ENCODE measurements around the gene SETBP1. TPM values are rescaled to one million over a fixed set of nuclear protein-coding genes. Genes with fewer than 3 reads are reported as not detected.

Gene SETBP1
- total and polyA plus RNA-seq, 4 donors, result 23.1 to 39.8 (median 27.8) TPM

DNA sequence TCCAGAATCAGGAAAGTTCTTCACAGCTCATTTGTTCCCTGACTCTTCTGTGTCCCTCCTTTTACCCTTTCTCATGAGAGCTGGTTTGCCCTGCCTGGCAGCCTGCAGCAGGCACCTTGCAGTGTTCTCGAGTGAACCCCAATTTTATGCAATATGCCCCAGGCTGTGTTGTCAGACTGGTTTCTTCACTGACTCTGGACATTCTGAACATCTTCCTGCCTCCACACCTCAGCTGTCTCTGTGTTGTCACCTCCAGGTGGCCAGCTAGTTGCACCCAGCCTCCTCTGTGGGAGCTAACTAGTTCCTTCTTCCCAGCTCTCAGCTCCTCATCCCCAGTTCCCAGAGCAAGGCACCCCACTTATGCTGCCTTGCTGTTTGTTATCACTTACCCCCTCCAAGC lies 5.5 kb downstream of the SETBP1 start:
- Histone ChIP-seq H3K4me1 (ENCODE audit: control insufficient read depth, insufficient read depth, low read length) (peaks cover 24% of the 10 kb centered on the region), H3K9me3 (ENCODE audit: control insufficient read depth, insufficient read depth, low read length) (no peaks in the 10 kb centered on the region), H3K27ac (ENCODE audit: low read depth, low read length) (no peak overlapping the region), H3K4me3 (ENCODE audit: low read depth, low read length) (no peak overlapping the region), H3K36me3 (ENCODE audit: control insufficient read depth, insufficient read depth, low read length) (no peaks in the 10 kb centered on the region), H3K27me3 (ENCODE audit: control insufficient read depth, insufficient read depth, low read length) (no peaks in the 10 kb centered on the region)
- no peak for DNase-seq (ENCODE audit: low read depth in 4 of 6, low spot score in 6 of 6)
- 61% methylated on average over 1 of the region's 1 CpG for WGBS (ENCODE audit: insufficient coverage)

DNA sequence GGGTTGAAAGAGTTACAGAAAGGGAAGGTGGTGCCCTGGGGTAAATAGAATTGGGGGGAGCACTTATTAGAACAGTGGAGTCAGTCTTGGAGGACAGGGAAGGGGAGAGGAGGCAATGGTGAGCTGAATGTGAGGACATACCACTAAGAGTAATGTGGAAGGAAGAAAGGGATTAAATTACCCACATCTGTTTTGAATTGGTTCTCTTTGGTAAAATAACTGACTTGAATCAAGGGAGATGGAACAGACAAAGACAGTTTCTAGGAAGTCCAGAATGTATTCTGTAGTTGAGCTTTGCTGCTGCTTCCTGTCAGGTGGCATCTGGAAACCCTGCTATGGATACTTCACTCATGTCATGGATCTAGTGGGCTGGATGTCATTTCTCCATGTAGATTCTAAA lies 6.7 kb downstream of the SETBP1 start:
- H3K36me3 ChIP-seq (ENCODE audit: control insufficient read depth, insufficient read depth, low read length), result no peaks in the 10 kb centered on the region
- DNase-seq (ENCODE audit: low read depth in 4 of 6, low spot score in 6 of 6), result no peak
- peaks cover 20% of the 10 kb centered on the region for H3K4me1 ChIP-seq (ENCODE audit: control insufficient read depth, insufficient read depth, low read length)
- no peaks in the 10 kb centered on the region for H3K9me3 ChIP-seq (ENCODE audit: control insufficient read depth, insufficient read depth, low read length)
- H3K27me3 ChIP-seq (ENCODE audit: control insufficient read depth, insufficient read depth, low read length), result no peaks in the 10 kb centered on the region
- H3K4me3 ChIP-seq (ENCODE audit: low read depth, low read length), result no peak overlapping the region
- H3K27ac ChIP-seq (ENCODE audit: low read depth, low read length), result no peak overlapping the region

DNA sequence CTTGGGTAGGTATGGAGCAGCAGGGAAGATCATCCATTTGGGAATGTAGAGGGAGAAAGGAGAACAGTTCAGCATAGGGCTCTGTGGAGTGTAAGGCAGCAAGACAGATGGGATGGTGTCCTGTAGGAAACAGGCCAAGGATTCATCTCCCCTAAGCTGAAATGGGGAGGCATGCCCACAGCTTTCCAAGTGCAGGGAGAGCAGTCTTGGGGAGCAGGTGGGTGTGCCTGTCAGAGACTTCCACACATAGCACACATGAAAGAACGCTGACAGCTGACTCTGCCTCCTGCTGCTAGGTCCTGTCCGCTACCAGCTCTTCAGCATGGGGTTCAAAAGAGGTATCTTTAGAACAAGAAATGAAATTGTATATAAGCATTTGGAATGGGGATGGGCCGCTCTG lies 9.0 kb downstream of the SETBP1 start:
- Histone ChIP-seq H3K4me3 (ENCODE audit: low read depth, low read length) (no peak overlapping the region), H3K4me1 (ENCODE audit: control insufficient read depth, insufficient read depth, low read length) (peaks cover 12% of the 10 kb centered on the region), H3K36me3 (ENCODE audit: control insufficient read depth, insufficient read depth, low read length) (no peaks in the 10 kb centered on the region), H3K27me3 (ENCODE audit: control insufficient read depth, insufficient read depth, low read length) (no peaks in the 10 kb centered on the region), H3K9me3 (ENCODE audit: control insufficient read depth, insufficient read depth, low read length) (no peaks in the 10 kb centered on the region), H3K27ac (ENCODE audit: low read depth, low read length) (no peak overlapping the region)
- no peak for DNase-seq (ENCODE audit: low read depth in 4 of 6, low spot score in 6 of 6)
- WGBS (ENCODE audit: insufficient coverage), result 100% methylated on average over 1 of the region's 3 CpGs

DNA sequence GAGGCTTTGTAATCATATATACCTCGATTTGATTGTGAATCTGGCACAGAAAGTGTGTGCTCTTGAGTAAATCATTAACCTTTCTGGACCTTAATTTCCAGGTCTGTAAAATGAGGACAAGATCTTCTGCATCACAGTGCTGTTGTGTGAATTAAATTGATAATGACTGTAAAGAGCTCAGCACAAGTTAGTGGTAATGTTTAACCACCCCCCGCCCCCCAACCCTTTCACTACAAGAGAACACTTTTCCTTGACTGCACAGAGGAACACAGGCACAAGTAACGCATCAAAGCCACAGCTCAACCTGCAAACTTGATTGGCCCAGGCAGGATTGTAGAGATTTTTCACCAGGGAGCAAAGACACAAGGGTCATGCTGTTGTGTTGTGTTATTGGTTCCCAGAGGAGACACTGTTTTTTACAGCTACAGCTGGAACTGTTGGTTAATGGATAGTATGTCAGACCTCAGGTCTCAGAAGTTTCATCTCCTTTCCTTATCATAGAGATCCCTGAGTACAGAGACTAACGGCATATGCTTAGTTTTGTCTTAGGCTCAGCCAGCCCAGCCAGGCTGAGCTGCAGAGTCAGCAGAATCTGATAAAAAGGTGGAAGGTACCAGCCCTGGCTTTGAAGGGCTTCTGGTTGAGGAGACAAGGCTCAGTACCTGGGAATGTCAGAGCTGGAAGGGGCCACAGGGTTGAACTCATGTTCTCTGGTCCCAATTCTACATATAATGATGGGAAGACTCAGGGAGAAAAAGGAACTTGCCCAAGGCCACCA lies 10.6 kb downstream of the SETBP1 start:
- no peak for DNase-seq (ENCODE audit: low read depth in 4 of 6, low spot score in 6 of 6)
- peaks cover 10% of the 10 kb centered on the region for H3K4me1 ChIP-seq (ENCODE audit: control insufficient read depth, insufficient read depth, low read length)
- 71% methylated on average over 1 of the region's 4 CpGs for WGBS (ENCODE audit: insufficient coverage)
- H3K36me3 ChIP-seq (ENCODE audit: control insufficient read depth, insufficient read depth, low read length), result no peaks in the 10 kb centered on the region
- no peaks in the 10 kb centered on the region for H3K27me3 ChIP-seq (ENCODE audit: control insufficient read depth, insufficient read depth, low read length)
- no peak overlapping the region for H3K4me3 ChIP-seq (ENCODE audit: low read depth, low read length)
- H3K9me3 ChIP-seq (ENCODE audit: control insufficient read depth, insufficient read depth, low read length), result no peaks in the 10 kb centered on the region
- H3K27ac ChIP-seq (ENCODE audit: low read depth, low read length), result no peak overlapping the region

DNA sequence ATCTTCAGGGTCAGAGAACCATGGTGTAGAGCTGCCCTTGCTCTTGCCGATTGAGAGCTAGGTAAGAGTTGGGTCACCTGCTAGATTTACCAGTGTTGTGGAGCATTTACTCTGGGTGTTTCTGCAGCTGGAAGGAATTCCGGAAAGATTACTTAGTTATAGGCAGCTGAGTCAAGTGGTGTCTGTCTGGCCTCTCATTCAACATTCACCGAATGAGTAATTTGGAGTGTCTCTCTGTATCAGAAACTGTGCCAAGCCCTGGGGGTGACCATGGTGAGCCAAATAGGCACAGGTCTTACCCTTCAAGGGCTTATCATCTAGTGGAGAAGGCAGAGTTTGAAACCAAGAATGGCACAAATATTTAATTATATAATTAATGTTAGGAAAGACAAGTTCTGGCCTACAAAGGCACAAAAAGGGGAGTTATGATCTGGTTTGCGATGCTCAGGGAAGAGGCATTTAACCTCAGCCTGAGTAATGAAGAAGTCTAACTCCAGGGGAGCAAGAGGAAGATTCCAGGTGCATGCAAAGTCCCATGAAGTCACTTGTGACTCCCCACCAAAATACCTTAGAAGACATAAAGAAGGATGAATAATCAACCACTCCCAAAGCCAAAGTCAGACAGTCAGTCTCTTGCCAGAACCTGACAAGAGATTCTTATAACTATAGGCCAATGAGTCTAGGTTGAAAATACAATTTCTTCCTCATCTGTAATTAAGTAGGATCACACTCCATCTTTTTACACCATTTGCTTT lies 12.5 kb downstream of the SETBP1 start:
- H3K9me3 ChIP-seq (ENCODE audit: control insufficient read depth, insufficient read depth, low read length), result no peaks in the 10 kb centered on the region
- no peaks in the 10 kb centered on the region for H3K27me3 ChIP-seq (ENCODE audit: control insufficient read depth, insufficient read depth, low read length)
- H3K27ac ChIP-seq (ENCODE audit: low read depth, low read length), result no peak overlapping the region
- 90% methylated on average over 3 of the region's 4 CpGs for WGBS (ENCODE audit: insufficient coverage)
- no peaks in the 10 kb centered on the region for H3K36me3 ChIP-seq (ENCODE audit: control insufficient read depth, insufficient read depth, low read length)
- no peak overlapping the region for H3K4me3 ChIP-seq (ENCODE audit: low read depth, low read length)
- peaks cover 19% of the 10 kb centered on the region for H3K4me1 ChIP-seq (ENCODE audit: control insufficient read depth, insufficient read depth, low read length)
- DNase-seq (ENCODE audit: low read depth in 4 of 6, low spot score in 6 of 6), result no peak

DNA sequence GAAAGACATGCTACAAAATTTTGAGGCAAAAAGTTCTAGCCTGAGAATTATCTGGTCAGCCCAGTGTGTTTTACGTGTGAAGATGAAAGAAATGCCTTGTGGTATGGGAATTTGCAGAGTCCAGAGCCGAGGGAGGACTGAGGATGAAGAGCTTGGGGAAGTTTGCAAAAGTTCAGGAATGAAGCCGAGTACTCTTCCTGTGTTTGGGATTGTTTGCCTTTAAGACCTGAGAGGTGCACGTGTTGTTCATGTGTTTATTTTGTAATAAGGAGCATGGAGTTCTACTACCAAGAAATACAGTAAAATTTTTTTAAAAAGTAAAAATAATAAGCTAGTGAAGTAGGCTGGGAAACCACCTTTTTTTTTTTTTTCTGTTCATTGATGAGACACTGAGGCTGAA lies 14.8 kb downstream of the SETBP1 start:
- DNase-seq (ENCODE audit: low read depth in 4 of 6, low spot score in 6 of 6), result no peak
- WGBS (ENCODE audit: insufficient coverage), result 76% methylated on average over 2 of the region's 4 CpGs
- H3K4me1 ChIP-seq (ENCODE audit: control insufficient read depth, insufficient read depth, low read length), result peaks cover 16% of the 10 kb centered on the region
- no peaks in the 10 kb centered on the region for H3K9me3 ChIP-seq (ENCODE audit: control insufficient read depth, insufficient read depth, low read length)
- H3K4me3 ChIP-seq (ENCODE audit: low read depth, low read length), result no peak overlapping the region
- H3K27ac ChIP-seq (ENCODE audit: low read depth, low read length), result no peak overlapping the region
- H3K36me3 ChIP-seq (ENCODE audit: control insufficient read depth, insufficient read depth, low read length), result no peaks in the 10 kb centered on the region
- H3K27me3 ChIP-seq (ENCODE audit: control insufficient read depth, insufficient read depth, low read length), result no peaks in the 10 kb centered on the region

DNA sequence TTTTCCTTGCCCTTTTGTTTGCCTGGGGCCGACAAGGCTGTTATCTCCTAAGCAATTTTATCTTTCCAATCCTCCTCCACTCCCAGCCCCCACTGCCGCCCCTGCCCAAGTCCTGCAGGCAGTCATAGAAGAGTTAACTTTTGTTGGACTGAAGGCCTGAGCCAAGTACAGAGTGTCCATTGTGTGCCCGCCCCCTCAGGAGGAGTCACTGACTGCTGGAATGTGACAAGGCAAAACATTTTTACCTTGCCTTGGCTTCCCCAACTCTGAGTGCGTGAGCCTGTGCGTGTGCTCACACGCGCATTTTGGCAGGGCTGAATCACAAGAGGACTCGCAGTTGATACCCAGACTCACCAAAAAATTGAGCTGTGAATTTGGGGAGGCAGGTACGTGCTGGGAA lies 16.2 kb downstream of the SETBP1 start:
- H3K36me3 ChIP-seq (ENCODE audit: control insufficient read depth, insufficient read depth, low read length), result peaks cover 4% of the 10 kb centered on the region
- peaks cover 20% of the 10 kb centered on the region for H3K4me1 ChIP-seq (ENCODE audit: control insufficient read depth, insufficient read depth, low read length)
- no peak overlapping the region for H3K27ac ChIP-seq (ENCODE audit: low read depth, low read length)
- 49% methylated on average over 9 of the region's 9 CpGs for WGBS (ENCODE audit: insufficient coverage)
- H3K4me3 ChIP-seq (ENCODE audit: low read depth, low read length), result no peak overlapping the region
- no peak for DNase-seq (ENCODE audit: low read depth in 4 of 6, low spot score in 6 of 6)
- H3K9me3 ChIP-seq (ENCODE audit: control insufficient read depth, insufficient read depth, low read length), result no peaks in the 10 kb centered on the region
- no peaks in the 10 kb centered on the region for H3K27me3 ChIP-seq (ENCODE audit: control insufficient read depth, insufficient read depth, low read length)

DNA sequence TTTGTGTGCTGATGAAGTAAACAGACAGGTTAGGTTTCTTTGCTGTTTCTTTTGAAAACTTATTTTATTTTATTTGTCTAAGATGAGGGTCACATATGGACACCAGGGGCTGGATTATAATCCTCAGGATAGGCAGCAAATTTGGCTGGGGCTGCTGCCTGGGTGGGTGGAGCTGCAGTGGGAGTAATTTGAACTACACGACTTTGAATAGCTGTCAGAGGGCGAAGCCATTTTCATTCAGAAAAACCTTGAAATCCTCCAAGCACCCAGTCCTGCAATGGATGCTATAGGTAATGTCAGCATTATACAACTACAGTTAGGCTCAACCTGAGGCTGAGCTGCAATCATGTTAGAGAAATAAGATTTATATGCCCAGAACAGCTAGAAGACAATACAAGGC lies 16.6 kb downstream of the SETBP1 start:
- peaks cover 20% of the 10 kb centered on the region for H3K4me1 ChIP-seq (ENCODE audit: control insufficient read depth, insufficient read depth, low read length)
- no peaks in the 10 kb centered on the region for H3K27me3 ChIP-seq (ENCODE audit: control insufficient read depth, insufficient read depth, low read length)
- no CpG with 5 or more reads among the region's 2 CpGs for WGBS (ENCODE audit: insufficient coverage)
- H3K9me3 ChIP-seq (ENCODE audit: control insufficient read depth, insufficient read depth, low read length), result no peaks in the 10 kb centered on the region
- no peak for DNase-seq (ENCODE audit: low read depth in 4 of 6, low spot score in 6 of 6)
- peaks cover 4% of the 10 kb centered on the region for H3K36me3 ChIP-seq (ENCODE audit: control insufficient read depth, insufficient read depth, low read length)
- no peak overlapping the region for H3K4me3 ChIP-seq (ENCODE audit: low read depth, low read length)
- peak overlapping the region; percentile 10 for H3K27ac ChIP-seq (ENCODE audit: low read depth, low read length)

DNA sequence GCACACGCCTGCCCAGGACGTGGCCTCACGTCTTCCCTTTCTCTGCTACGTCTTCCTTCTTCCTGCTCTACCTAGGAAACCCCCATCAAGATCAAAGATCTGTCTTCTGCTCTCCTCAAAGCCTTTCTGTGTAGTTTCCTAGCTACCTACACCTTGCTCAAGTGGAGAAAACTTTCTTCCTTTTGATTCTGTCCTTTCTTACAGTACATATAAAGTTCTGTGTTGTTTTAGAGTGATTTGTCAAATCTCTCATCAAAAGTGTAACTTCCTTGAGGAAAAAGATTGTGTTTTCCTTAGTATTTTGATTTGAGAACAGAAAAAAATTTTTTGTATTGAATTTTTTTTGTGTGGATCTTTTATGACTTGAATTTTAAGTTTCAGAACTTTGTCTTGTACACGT lies 17.8 kb downstream of the SETBP1 start:
- H3K36me3 ChIP-seq (ENCODE audit: control insufficient read depth, insufficient read depth, low read length), result peaks cover 4% of the 10 kb centered on the region
- no peak overlapping the region for H3K27ac ChIP-seq (ENCODE audit: low read depth, low read length)
- H3K27me3 ChIP-seq (ENCODE audit: control insufficient read depth, insufficient read depth, low read length), result no peaks in the 10 kb centered on the region
- peaks cover 20% of the 10 kb centered on the region for H3K4me1 ChIP-seq (ENCODE audit: control insufficient read depth, insufficient read depth, low read length)
- no peaks in the 10 kb centered on the region for H3K9me3 ChIP-seq (ENCODE audit: control insufficient read depth, insufficient read depth, low read length)
- H3K4me3 ChIP-seq (ENCODE audit: low read depth, low read length), result no peak overlapping the region
- no peak for DNase-seq (ENCODE audit: low read depth in 4 of 6, low spot score in 6 of 6)
- WGBS (ENCODE audit: insufficient coverage), result 95% methylated on average over 4 of the region's 5 CpGs

Measured in spinal cord (tissue), 10 donors.